MG63 (cell line): ENCODE data around the gene PDE10A. TPM values are rescaled to one million over a fixed set of nuclear protein-coding genes. Genes with fewer than 3 reads are reported as not detected.
A peak's percentile ranks its signal among the peaks of the same experiment; 100 is the strongest.
"Not testable (repeated sequence)": the region's sequence is repeated elsewhere in the genome, so short reads cannot be mapped to it uniquely, and the experiment has no call there.

Experiments used
- DNase-seq: peaks from one replicate; pipeline ENCODE4 v3.0.0-alpha.2; 2020
- H3K27me3 ChIP-seq: fragments of 250-450 bp; sonication (Bioruptor Pico); 2 replicates; pipeline ENCODE4 v1.5.1; 2020; ENCODE audit warnings: mild to moderate bottlenecking, moderate library complexity
- H3K36me3 ChIP-seq: fragments of 250-450 bp; sonication (Bioruptor Pico); 2 replicates; pipeline ENCODE4 v1.5.1; 2020; ENCODE audit warnings: mild to moderate bottlenecking, moderate library complexity
- H3K4me3 ChIP-seq: fragments of 250-450 bp; sonication (Bioruptor Pico); 2 replicates; pipeline ENCODE4 v1.5.1; 2020; ENCODE audit warnings: mild to moderate bottlenecking, moderate library complexity
- H3K9me3 ChIP-seq: fragments of 250-450 bp; sonication (Bioruptor Pico); 2 replicates; pipeline ENCODE4 v1.5.1; 2020; ENCODE audit warnings: mild to moderate bottlenecking, moderate library complexity
- total RNA-seq: library from RNA; depleted of rRNA; stranded (reverse); fragments of >200 nt; shearing (Covaris generic); gene quantifications from 2 replicates; pipeline ENCODE4 v1.2.3, GENCODE V29; 2014; ENCODE audit warnings: low replicate concordance

Gene PDE10A
- total RNA-seq, 1 experiment from 2014 or later = 1.3 TPM

- no peak overlapping the region for H3K4me3 ChIP-seq
- H3K36me3 ChIP-seq = no peaks in the 10 kb centered on the region
- DNase-seq = no peak
- H3K27me3 ChIP-seq = no peaks in the 10 kb centered on the region
- no peaks in the 10 kb centered on the region for H3K9me3 ChIP-seq
Measured at GRCh38 chr6:165618241-165618640, 44.8 kb downstream of the PDE10A start.

DNA sequence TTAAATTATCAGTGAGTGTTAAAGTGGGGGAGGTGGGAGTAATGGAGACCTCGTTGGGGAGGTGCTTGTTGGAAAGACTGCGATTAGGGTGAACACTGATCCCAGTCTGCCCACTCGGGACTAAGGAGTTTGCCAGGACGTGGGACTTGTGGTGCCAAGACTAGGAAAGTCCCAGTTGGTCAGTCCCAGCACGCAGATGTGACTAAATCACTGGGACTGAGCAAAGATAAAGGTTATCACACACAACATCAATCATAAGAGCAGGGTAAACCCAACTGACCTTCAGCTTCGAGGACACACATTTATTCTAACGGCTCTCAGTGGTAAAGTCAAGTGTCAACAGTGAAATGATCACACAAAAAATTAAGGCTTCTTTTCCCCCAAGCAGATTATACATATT, 45.5 kb downstream of the PDE10A start:
- Histone ChIP-seq H3K9me3 (no peaks in the 10 kb centered on the region), H3K27me3 (no peaks in the 10 kb centered on the region), H3K36me3 (no peaks in the 10 kb centered on the region), H3K4me3 (no peak overlapping the region)
- DNase-seq = no peak

DNA sequence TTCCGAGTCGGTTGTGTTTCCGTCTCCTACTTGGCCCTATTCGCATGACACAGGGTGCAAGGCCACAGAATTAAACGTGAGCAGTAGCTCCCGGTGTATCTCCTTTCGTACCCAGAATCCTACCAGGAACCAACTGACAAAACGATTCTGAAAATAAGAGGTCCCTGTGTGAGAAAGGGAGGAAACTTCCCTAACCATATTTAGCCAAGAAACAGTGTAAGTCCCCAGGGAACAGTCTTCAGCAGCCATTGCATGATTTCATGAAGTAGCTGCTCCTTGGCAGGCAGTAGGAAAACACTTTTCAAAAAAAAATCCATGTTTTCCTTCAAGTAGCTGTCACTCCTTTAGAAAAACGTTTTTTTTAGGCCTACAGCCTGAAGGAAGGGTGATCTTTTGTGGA, 46.9 kb downstream of the PDE10A start:
- Histone ChIP-seq H3K4me3 (no peak overlapping the region), H3K36me3 (no peaks in the 10 kb centered on the region), H3K9me3 (no peaks in the 10 kb centered on the region), H3K27me3 (no peaks in the 10 kb centered on the region)
- DNase-seq = no peak

GRCh38 chr6:165615636-165616035, 47.4 kb downstream of the PDE10A start:
- H3K4me3 ChIP-seq = no peak overlapping the region
- H3K27me3 ChIP-seq = no peaks in the 10 kb centered on the region
- H3K9me3 ChIP-seq = no peaks in the 10 kb centered on the region
- no peak for DNase-seq
- no peaks in the 10 kb centered on the region for H3K36me3 ChIP-seq

DNA sequence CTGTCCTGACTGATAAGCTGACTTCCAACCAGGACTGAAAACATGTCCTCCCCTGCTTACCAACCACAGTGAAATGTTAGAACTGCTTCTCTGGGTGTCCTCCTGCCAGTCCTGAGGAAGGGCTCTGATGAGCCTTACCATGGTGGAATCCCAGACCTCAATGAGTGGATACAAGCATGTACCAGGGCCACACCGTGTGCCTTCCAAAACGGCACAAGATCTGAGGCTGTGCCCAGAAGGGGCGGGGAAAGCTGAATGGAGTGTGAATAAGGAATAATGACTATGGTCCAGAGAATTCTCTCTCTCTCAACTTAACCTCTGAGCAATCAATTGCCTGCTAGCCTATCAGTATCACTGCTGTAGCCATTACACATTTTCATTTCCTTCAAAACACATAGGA, 51.7 kb downstream of the PDE10A start:
- Histone ChIP-seq H3K27me3 (no peaks in the 10 kb centered on the region), H3K36me3 (no peaks in the 10 kb centered on the region)
- DNase-seq = peak; percentile 44

DNA sequence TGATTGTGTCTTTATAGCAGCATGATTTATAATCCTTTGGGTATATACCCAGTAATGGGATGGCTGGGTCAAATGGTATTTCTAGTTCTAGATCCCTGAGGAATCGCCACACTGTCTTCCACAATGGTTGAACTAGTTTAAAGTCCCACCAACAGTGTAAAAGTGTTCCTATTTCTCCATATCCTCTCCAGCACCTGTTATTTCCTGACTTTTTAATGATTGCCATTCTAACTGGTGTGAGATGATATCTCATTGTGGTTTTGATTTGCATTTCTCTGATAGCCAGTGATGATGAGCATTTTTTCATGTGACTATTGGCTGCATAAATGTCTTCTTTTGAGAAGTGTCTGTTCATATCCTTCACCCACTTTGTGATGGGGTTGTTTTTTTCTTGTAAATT, 54.5 kb downstream of the PDE10A start:
- H3K36me3 ChIP-seq, DNase-seq, H3K9me3 ChIP-seq, H3K27me3 ChIP-seq, H3K4me3 ChIP-seq: not testable (repeated sequence)

More for the DNA sequence above, 51.7 kb downstream of the PDE10A start:
- Histone ChIP-seq H3K4me3 (no peak overlapping the region), H3K9me3 (no peaks in the 10 kb centered on the region)

DNA sequence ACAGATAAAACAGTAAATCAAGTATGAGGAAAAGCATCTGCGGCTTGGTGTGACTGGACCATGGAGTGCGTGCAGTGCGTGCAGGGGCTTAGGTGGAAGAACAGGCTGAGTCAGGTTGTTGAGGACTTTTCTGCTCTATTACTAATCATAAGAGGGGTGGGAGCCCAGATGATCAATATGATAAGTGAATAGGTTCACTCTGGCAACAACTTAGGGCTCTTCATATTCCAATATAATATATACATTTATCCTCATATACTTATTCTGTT, 56.4 kb downstream of the PDE10A start:
- no peak for DNase-seq
- Histone ChIP-seq H3K4me3 (no peak overlapping the region), H3K36me3 (no peaks in the 10 kb centered on the region), H3K9me3 (no peaks in the 10 kb centered on the region), H3K27me3 (no peaks in the 10 kb centered on the region)

GRCh38 chr6:165605901-165606739, 56.9 kb downstream of the PDE10A start:
- Histone ChIP-seq H3K27me3 (no peaks in the 10 kb centered on the region), H3K36me3 (no peaks in the 10 kb centered on the region), H3K4me3 (no peak overlapping the region), H3K9me3 (no peaks in the 10 kb centered on the region)
- no peak for DNase-seq

GRCh38 chr6:165605182-165605875, 57.7 kb downstream of the PDE10A start:
- no peaks in the 10 kb centered on the region for H3K36me3 ChIP-seq
- H3K4me3 ChIP-seq = no peak overlapping the region
- DNase-seq = no peak
- no peaks in the 10 kb centered on the region for H3K27me3 ChIP-seq
- H3K9me3 ChIP-seq = no peaks in the 10 kb centered on the region

DNA sequence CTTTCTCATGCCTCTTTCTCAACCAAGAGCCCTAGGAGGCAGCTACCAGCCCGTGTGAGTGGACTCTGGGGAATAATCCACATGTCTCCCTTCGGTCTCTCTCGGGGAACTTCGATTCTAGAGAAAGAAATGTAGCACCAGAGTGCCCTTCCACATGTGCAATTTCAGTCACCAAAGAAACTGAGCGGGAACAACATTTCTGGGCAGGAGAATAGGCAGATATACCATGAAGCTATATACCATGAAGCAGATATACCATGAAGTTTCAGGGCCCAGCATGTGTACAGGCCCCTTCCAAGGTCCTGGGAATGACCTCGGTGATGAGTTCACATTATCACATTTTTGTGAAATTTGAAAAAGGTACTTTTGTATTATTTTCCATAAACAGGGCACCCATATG, 60.8 kb downstream of the PDE10A start:
- no peaks in the 10 kb centered on the region for H3K36me3 ChIP-seq
- no peaks in the 10 kb centered on the region for H3K9me3 ChIP-seq
- DNase-seq = no peak
- no peak overlapping the region for H3K4me3 ChIP-seq
- H3K27me3 ChIP-seq = no peaks in the 10 kb centered on the region

GRCh38 chr6:165600606-165601005, 62.4 kb downstream of the PDE10A start:
- DNase-seq = no peak
- Histone ChIP-seq H3K4me3 (no peak overlapping the region), H3K36me3 (no peaks in the 10 kb centered on the region), H3K9me3 (no peaks in the 10 kb centered on the region), H3K27me3 (no peaks in the 10 kb centered on the region)

GRCh38 chr6:165599596-165600487, 63.2 kb downstream of the PDE10A start:
- Histone ChIP-seq H3K4me3 (no peak overlapping the region), H3K27me3 (no peaks in the 10 kb centered on the region), H3K9me3 (no peaks in the 10 kb centered on the region), H3K36me3 (no peaks in the 10 kb centered on the region)
- no peak for DNase-seq

DNA sequence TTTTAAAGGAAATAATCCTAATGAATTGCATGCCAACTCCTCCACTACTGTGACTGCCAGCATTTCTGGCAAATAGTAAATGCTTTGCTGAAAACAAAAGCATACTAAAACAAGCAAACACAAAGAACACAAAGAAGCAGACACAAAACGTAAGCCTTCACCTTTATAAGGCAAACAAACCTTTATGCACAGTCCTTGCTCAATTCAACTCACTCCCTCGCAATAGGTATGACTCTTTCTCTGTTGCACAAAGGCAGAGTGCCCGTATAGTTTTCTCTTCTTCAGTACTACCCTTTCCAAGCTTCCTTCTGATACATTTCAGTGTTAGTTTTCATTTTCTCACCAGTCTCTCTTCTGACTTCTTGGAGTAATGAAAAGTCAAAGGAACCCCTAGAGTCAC, 63.9 kb downstream of the PDE10A start:
- Histone ChIP-seq H3K27me3 (no peaks in the 10 kb centered on the region), H3K36me3 (no peaks in the 10 kb centered on the region), H3K4me3 (no peak overlapping the region), H3K9me3 (no peaks in the 10 kb centered on the region)
- no peak for DNase-seq

DNA sequence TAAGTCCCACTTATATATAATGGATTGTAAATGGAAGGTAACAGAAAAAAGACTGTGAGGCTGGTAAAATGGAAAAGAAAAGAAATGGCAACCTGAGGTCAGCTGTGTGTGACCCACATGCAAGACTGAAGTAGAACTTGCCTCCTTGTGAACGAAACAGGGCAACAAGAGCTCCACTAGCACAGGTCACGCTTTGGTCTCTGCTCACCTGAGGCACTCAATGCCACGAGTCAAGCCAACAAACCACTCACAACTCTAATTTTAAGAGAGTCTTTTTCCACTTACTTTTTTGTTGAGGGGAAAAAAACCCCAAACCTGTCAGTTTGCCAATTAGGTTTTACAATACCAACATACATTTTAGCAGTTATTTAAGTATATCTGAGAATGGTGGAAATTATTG, 65.2 kb downstream of the PDE10A start:
- H3K36me3 ChIP-seq = no peaks in the 10 kb centered on the region
- no peak for DNase-seq

DNA sequence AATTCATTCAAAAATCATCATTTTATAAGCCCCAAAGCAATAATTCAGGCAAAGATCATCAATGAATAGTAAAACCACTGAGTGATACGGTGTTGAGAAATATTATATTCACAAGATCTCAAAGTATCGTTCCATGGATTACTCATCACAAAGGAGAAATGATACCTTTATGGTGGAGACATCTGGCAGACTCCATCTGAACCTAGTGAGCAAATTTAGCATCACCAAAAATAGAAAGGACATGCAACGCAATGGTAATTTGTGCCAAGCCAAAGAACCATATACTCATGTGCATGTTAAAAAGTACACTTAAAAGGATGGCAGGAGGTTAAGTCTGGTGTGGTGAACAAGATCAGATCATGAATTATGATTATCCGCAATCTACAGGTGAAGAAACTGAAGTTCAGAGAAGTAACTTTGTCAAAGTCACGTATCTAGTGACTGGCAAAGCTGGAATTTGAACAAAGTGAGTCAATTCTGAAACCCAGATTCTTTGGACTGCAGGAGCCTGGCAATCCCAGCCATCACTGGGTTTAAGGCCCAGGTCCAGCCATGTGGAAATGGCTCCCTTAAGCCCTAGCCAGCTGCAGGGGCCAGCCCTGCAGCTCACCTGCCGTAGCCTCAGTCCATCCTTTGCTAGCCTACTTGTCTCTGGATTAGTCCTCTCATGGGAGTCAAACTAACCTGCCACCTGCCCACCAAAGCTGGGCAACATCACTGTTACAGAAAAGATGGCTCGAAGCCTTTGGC, 68.3 kb downstream of the PDE10A start:
- Histone ChIP-seq H3K36me3 (no peaks in the 10 kb centered on the region), H3K27me3 (no peaks in the 10 kb centered on the region), H3K4me3 (no peak overlapping the region), H3K9me3 (peaks cover 7% of the 10 kb centered on the region; the same call in 1 of the 2 replicates)
- DNase-seq = no peak

More for the DNA sequence above, 65.2 kb downstream of the PDE10A start:
- H3K4me3 ChIP-seq = no peak overlapping the region
- H3K9me3 ChIP-seq = 0 out of 2 replicates have a peak, but pooled peaks cover 3% of the 10 kb centered on the region
- H3K27me3 ChIP-seq = no peaks in the 10 kb centered on the region

DNA sequence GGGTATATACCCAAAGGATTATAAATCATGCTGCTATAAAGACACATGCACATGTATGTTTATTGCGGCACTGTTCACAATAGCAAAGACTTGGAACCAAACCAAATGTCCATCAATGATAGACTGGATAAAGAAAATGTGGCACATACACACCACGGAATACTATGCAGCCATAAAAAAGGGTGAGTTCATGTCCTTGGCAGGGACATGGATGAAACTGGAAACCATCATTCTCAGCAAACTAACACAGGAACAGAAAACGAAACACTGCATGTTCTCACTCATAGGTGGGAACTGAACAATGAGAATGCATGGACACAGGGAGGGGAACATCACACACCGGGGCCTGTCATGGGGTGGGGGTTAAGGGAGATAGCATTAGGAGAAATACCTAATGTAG, 70.1 kb downstream of the PDE10A start:
- DNase-seq, H3K4me3 ChIP-seq, H3K27me3 ChIP-seq, H3K36me3 ChIP-seq, H3K9me3 ChIP-seq: not testable (repeated sequence)

DNA sequence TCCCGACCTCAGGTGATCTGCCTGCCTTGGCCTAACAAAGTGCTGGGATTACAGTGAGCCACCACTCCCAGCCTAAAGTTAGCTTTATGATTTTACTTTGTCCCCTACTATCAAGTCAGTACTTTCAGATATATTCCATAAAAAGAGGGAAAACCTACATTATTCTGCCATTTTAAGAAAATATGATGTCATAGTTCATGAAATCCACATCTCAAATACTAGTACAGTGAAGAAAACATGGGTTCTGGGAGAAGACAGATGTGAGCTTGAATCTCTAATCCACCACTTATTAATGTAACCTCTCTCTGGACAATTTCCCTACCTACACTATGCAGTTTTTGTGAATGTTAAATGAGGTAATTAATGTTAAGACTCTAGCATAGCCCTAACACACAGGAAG, 74.5 kb downstream of the PDE10A start:
- no peaks in the 10 kb centered on the region for H3K27me3 ChIP-seq
- H3K9me3 ChIP-seq = peaks cover 5% of the 10 kb centered on the region; the same call in 1 of the 2 replicates
- no peak for DNase-seq
- no peaks in the 10 kb centered on the region for H3K36me3 ChIP-seq
- H3K4me3 ChIP-seq = no peak overlapping the region
